Ammon's horn (tissue), 1 donor: ENCODE results near the gene MAGEA2B.
"Not testable (repeated sequence)": the region's sequence is repeated elsewhere in the genome, so short reads cannot be mapped to it uniquely, and the experiment has no call there.

Experiments
- DNase-seq: peaks from one replicate; pipeline ENCODE4 v3.0.0-alpha.2; 2016; ENCODE audit warnings: low spot score

The MAGEA2B gene, protein sequence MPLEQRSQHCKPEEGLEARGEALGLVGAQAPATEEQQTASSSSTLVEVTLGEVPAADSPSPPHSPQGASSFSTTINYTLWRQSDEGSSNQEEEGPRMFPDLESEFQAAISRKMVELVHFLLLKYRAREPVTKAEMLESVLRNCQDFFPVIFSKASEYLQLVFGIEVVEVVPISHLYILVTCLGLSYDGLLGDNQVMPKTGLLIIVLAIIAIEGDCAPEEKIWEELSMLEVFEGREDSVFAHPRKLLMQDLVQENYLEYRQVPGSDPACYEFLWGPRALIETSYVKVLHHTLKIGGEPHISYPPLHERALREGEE

GRCh38 chrX:152713815-152714787, at the start of gene MAGEA2B:
Gene MAGEA2B, plus strand, starts transcription at chrX:152714628. Its CDS starts 2,479 bp downstream, at chrX:152717107.
- DNase-seq: not testable (repeated sequence)

DNA sequence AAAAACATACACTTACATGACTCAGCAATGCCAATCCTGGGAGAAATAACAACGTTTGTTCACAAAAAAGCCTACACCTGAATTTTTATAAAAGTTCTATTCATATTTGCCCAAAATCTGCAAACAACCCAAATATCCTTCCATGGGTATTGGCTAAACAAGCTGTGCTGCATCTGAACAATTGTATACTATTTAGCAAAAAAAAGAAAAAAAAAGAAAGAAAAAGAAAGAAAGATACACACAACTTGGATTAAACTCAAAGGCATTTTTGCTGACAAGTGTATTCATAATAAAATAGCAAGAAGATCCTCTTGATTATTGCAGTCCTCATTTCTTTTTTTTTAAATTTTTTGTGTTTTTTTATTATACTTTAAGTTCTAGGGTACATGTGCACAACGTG, 40.3 kb upstream of the MAGEA2B start:
- no peak for DNase-seq

GRCh38 chrX:152674652-152675051, 39.8 kb upstream of the MAGEA2B start:
- DNase-seq: not testable (repeated sequence)

GRCh38 chrX:152681012-152681411, 33.4 kb upstream of the MAGEA2B start:
- DNase-seq: not testable (repeated sequence)

DNA sequence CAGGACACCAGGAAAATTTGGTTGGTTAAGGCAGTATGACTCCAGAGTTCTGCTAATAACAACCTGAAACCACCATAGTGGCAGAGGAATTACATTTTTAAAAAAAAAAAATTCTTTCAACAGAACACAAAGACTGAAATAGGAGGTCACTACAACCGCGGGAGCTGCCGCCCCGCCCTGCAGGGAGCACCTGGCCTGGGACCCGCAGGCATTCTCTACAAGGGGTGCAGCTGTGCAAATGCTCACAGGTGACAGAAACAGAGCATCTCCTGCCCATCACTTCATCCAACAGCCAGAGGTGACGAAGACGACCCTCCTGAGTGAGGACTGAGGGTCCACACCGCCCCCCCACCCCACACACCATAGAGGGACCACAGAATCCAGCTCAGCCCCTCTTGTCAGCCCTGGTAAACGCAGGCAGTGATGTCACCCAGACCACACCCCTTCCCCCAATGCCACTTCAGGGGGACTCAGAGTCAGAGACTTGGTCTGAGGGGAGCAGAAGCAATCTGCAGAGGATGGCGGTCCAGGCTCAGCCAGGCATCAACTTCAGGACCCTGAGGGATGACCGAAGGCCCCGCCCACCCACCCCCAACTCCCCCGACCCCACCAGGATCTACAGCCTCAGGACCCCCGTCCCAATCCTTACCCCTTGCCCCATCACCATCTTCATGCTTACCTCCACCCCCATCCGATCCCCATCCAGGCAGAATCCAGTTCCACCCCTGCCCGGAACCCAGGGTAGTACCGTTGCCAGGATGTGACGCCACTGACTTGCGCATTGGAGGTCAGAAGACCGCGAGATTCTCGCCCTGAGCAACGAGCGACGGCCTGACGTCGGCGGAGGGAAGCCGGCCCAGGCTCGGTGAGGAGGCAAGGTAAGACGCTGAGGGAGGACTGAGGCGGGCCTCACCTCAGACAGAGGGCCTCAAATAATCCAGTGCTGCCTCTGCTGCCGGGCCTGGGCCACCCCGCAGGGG, 16.2 kb upstream of the MAGEA2B start, which contains the start of gene MAGEA3:
Gene MAGEA3 (plus strand): TSS at position 843 of the 980 bp plus-strand sequence. CDS start 2,039 bp downstream, outside the sequence.
- not testable (repeated sequence) for DNase-seq

- DNase-seq: not testable (repeated sequence)
These were observed 14.0 kb upstream of the MAGEA2B start for GRCh38 chrX:152700390-152700789.

DNA sequence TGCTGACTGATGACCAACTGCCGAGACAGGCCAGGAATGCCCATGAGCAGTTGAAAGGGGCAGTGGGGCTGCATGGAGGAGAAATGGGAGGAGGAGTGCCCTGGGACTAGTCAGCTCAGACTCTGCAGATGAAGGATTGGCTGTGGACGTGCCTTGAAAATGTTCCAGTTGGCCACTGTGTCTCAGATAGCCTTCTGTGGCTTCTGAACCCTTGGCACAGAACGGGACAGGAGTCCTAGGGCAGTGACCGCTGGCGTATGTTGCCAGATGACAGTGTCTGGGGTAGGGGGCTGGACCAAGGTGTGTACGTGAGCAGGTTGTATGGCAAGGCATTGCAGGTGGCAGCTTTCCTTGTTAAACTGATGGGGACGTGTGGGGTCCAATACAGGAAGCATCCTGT, 7.9 kb upstream of the MAGEA2B start:
- not testable (repeated sequence) for DNase-seq

- not testable (repeated sequence) for DNase-seq
These were observed 5.3 kb upstream of the MAGEA2B start, which contains the start of gene CSAG2 for GRCh38 chrX:152709173-152709572. Gene CSAG2, minus strand, starts transcription at chrX:152709273. Its CDS starts 161 bp downstream, at chrX:152709112.

- DNase-seq: not testable (repeated sequence)
These were observed 1.2 kb upstream of the MAGEA2B start for GRCh38 chrX:152713195-152713594.

- no peak for DNase-seq
These were observed 11.0 kb downstream of the MAGEA2B start for GRCh38 chrX:152725409-152725808.

GRCh38 chrX:152733261-152733975, 19.0 kb downstream of the MAGEA2B start, which contains the start of the genes CSAG1 and MAGEA12:
Gene CSAG1, minus strand, starts transcription at chrX:152733721. Its CDS starts 1,261 bp downstream, at chrX:152732460.
Gene MAGEA12, plus strand, starts transcription at chrX:152733757. Its CDS starts 2,405 bp downstream, at chrX:152736162.
- no peak for DNase-seq

DNA sequence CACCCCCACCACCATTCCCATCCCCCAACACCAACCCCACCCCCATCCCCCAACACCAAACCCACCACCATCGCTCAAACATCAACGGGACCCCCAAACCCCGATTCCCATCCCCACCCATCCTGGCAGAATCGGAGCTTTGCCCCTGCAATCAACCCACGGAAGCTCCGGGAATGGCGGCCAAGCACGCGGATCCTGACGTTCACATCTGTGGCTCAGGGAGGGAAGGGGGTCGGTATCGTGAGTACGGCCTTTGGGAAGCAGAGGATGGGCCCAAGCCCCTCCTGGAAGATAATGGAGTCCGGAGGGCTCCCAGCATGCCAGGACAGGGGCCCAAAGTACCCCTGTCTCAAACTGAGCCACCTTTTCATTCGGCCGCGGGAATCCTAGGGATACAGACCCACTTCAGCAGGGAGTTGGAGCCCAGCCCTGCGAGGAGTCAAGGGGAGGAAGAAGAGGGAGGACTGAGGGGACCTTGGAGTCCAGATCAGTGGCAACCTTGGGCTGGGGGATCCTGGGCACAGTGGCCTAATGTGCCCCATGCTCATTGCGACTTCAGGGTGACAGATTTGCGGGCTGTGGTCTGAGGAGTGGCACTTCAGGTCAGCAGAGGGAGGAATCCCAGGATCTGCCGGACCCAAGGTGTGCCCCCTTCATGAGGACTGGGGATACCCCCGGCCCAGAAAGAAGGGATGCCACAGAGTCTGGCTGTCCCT, 19.9 kb downstream of the MAGEA2B start:
- DNase-seq: not testable (repeated sequence)

GRCh38 chrX:152735101-152735500, 20.7 kb downstream of the MAGEA2B start:
- DNase-seq: no peak

- DNase-seq: no peak
These were observed 21.6 kb downstream of the MAGEA2B start for GRCh38 chrX:152735860-152736511.

- DNase-seq: not testable (repeated sequence)
These were observed 22.1 kb downstream of the MAGEA2B start for GRCh38 chrX:152736528-152736927.

- DNase-seq: no peak
These were observed 24.1 kb downstream of the MAGEA2B start for GRCh38 chrX:152738560-152738959.

- not testable (repeated sequence) for DNase-seq
These were observed 39.5 kb downstream of the MAGEA2B start, which contains the start of gene MAGEA2 for GRCh38 chrX:152753686-152754650. Gene MAGEA2, minus strand, starts transcription at chrX:152753842. Its CDS starts 2,479 bp downstream, at chrX:152751363.

DNA sequence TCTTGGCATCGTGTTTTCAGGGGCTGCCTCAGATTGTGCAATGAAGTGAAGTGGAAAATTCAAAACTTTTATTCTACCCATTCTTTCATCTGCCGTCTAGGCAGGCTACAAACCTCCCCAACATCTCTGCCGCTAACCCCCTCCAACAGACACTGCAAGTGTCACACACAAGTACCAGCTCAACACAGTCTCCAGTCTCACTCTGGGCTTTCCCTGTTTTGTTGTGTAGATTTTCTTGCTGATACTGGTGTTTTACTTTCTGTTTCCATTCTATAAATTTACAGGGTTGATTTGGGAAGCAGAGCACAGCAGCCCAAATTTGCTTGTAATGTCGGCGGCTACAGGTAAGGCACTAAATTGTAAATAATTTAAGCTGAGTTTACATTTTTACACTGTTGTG, 40.4 kb downstream of the MAGEA2B start:
- DNase-seq: not testable (repeated sequence)
